Measurements from ENCODE around the gene SHB. TPM values are rescaled to one million over a fixed set of nuclear protein-coding genes. Genes with fewer than 3 reads are reported as not detected.
"Not testable (repeated sequence)": the region's sequence is repeated elsewhere in the genome, so short reads cannot be mapped to it uniquely, and the experiment has no call there.

SHB gene
- total RNA-seq, 2 experiments from 2014 or later, result 0.23 to 1.1 TPM

DNA sequence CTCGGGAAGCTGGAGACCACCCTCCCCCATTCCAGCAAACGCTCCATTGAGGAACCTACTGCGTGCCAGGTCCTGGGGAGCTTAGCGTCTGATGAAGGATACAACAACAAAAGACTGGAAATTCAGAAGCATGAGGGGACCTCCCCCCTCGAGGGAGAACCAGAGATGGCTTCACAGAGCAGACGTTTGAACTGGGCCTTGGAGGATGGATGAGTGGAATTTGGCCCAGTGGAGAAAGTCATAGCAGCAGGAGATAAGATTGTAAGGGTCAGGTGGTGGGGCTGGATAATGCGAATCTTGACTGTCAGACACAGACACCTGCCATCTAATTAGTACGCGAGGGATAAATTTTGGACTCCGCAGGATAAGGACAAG, 163.9 kb downstream of the SHB start:
- ATAC-seq (no peak), DNase-seq (no peak)
- CTCF ChIA-PET, result interaction anchor here (1.2 to 3.2 kb wide), 5 partner anchors 9 to 183 kb away, joined by 4 to 15 read pairs (median 7); partner anchors contain the start of gene SHB
- H3K27ac Mint-ChIP-seq, result peak overlapping the region; percentile 82
- H3K27me3 Mint-ChIP-seq, result no peaks in the 10 kb centered on the region
- H3K4me1 Mint-ChIP-seq, result peaks cover 22% of the 10 kb centered on the region
- no peaks in the 10 kb centered on the region for H3K9me3 Mint-ChIP-seq (ENCODE audit: low read depth)
- H3K4me3 Mint-ChIP-seq, result no peak overlapping the region
- peaks cover 2% of the 10 kb centered on the region for H3K36me3 Mint-ChIP-seq

GRCh38 chr9:37904445-37905130, 164.4 kb downstream of the SHB start:
- DNase-seq, result no peak
- H3K9me3 Mint-ChIP-seq (ENCODE audit: low read depth), result no peaks in the 10 kb centered on the region

DNA sequence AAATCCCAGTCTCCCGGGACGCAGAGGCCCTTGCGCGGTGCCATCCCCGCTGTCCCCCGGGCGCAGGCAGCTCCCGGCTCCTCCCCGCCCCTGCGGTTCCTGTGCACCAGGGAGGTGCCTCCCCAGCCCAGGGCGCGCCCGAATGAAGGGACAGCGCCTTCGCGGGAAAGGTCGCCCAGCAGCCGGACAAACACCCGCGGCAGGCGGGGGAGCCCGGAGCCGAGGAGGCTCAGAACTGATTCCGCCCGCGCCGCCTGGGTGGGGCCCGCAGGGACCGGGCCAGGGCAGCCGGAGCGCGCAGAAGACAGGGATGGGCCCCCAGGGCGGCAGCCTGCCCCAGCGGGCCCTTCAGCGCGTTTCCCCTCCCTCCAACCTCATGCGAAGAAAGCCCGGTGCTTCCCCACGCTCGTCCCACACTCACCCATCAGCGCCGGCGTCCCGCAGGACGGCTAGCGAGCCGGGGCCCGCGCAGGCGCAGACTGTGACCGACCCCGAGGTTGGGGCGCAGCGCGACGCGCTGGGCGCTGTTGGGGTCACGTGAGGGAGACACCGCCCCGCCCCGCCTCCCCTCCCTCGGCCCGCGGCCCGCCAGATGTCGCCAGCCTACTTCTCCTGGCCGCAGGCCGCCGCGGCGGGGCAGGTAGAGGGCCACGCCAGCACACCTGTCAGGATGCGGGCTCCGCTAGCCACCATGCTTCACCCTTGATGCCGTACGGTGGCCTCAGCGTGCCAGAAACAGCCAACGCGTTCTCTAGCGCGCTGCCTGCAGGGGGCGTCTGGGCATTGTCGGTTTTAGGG, 165.2 kb downstream of the SHB start, which contains the start of gene SLC25A51:
TSS of gene SLC25A51 (minus strand) at position 481 of the 798 bp plus-strand sequence. CDS start 15,577 bp downstream, outside the sequence.
- peak within 1 kb of the TSS; percentile 82 for H3K27ac Mint-ChIP-seq
- ATAC-seq, result peak; percentile 89
- peak; percentile 95 for DNase-seq
- H3K27me3 Mint-ChIP-seq, result no peaks in the 10 kb centered on the region
- peak within 1 kb of the TSS; percentile 79 for H3K4me3 Mint-ChIP-seq
- peaks cover 23% of the 10 kb centered on the region for H3K4me1 Mint-ChIP-seq
- peaks cover 10% of the 10 kb centered on the region for H3K36me3 Mint-ChIP-seq
- no peaks in the 10 kb centered on the region for H3K9me3 Mint-ChIP-seq (ENCODE audit: low read depth)
- CTCF ChIA-PET, result interaction anchor here (0.8 to 3.2 kb wide), 10 partner anchors 8 to 314 kb away, joined by 3 to 15 read pairs (median 5); partner anchors contain the start of gene SHB

More at GRCh38 chr9:37904445-37905130, 164.4 kb downstream of the SHB start:
- ATAC-seq, result no peak
- peak overlapping the region; percentile 79 for H3K4me3 Mint-ChIP-seq
- H3K27me3 Mint-ChIP-seq, result no peaks in the 10 kb centered on the region
- H3K4me1 Mint-ChIP-seq, result peaks cover 23% of the 10 kb centered on the region
- CTCF ChIA-PET, result interaction anchor here (1.2 to 3.2 kb wide), 5 partner anchors 9 to 183 kb away, joined by 4 to 15 read pairs (median 7); partner anchors contain the start of gene SHB
- peaks cover 3% of the 10 kb centered on the region for H3K36me3 Mint-ChIP-seq
- peak overlapping the region; percentile 82 for H3K27ac Mint-ChIP-seq

- Mint-ChIP-seq H3K27ac (peak overlapping the region; percentile 82), H3K4me3 (peak overlapping the region; percentile 79), H3K36me3 (peaks cover 11% of the 10 kb centered on the region), H3K27me3 (no peaks in the 10 kb centered on the region), H3K9me3 (ENCODE audit: low read depth) (no peaks in the 10 kb centered on the region), H3K4me1 (peaks cover 23% of the 10 kb centered on the region)
- CTCF ChIA-PET, result interaction anchor here (0.8 to 3.2 kb wide), 11 partner anchors 9 to 313 kb away, joined by 3 to 14 read pairs (median 4); partner anchors contain the start of gene SHB
- ATAC-seq (peak; percentile 10), DNase-seq (no peak)
Observed at GRCh38 chr9:37902796-37903646, 166.0 kb downstream of the SHB start.

DNA sequence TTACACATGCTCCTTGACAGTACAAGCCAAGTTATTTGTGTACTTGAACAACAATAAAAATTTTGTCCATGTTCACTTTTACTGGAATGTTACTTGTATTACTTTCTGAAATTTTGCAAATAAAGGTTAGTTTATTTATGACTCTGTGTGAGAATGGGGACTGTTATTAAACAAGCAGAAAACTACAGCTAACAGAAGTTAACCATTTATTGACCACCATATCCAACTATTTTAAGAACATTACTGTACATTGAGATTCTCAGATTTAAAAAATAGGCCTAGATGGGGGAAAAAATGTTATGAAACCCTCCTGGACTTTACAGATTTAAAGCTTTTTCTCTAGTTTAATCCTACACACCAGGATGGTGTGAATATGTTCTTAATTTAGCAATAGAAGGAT, 166.9 kb downstream of the SHB start:
- ATAC-seq (no peak), DNase-seq (no peak)
- Mint-ChIP-seq H3K27ac (no peak overlapping the region), H3K9me3 (ENCODE audit: low read depth) (no peaks in the 10 kb centered on the region), H3K27me3 (no peaks in the 10 kb centered on the region), H3K36me3 (peaks cover 16% of the 10 kb centered on the region), H3K4me3 (no peak overlapping the region), H3K4me1 (peaks cover 27% of the 10 kb centered on the region)
- CTCF ChIA-PET, result interaction anchor here (0.6 to 2.3 kb wide), 3 partner anchors 10 to 135 kb away, joined by 3 to 8 read pairs (median 3); no protein-coding TSS in a partner anchor

DNA sequence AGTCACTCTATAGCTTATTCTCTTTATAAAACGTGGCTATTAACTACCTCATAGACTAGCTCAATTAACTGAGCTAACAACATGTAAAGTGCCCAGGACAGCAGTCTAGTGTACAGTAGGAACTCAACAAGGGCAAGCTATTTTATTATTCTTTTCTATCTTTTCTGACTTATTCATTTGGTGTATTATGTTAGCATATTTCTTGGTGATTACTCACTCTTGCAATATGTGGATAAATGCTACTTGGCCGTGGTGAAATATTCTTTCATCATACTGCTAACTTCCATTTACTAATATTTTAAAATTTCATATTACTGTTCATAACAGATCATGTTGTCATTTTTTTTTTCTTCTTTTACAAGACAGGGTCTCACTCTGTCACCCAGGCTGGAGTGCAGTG, 170.0 kb downstream of the SHB start:
- Mint-ChIP-seq H3K4me1 (peaks cover 19% of the 10 kb centered on the region), H3K27ac (no peak overlapping the region), H3K9me3 (ENCODE audit: low read depth) (no peaks in the 10 kb centered on the region), H3K36me3 (peaks cover 30% of the 10 kb centered on the region), H3K27me3 (no peaks in the 10 kb centered on the region), H3K4me3 (no peak overlapping the region)
- DNase-seq (no peak), ATAC-seq (no peak)
- CTCF ChIA-PET, result interaction anchor here (0.8 to 1.8 kb wide), 2 partner anchors 15 to 261 kb away, joined by 3 to 6 read pairs; no protein-coding TSS in a partner anchor

- CTCF ChIA-PET, result interaction anchor here (0.9 to 1.8 kb wide), 2 partner anchors 16 to 113 kb away, joined by 3 to 6 read pairs; partner anchors contain the start of gene EXOSC3
- no peak overlapping the region for H3K27ac Mint-ChIP-seq
- no peak for ATAC-seq
- no peaks in the 10 kb centered on the region for H3K9me3 Mint-ChIP-seq (ENCODE audit: low read depth)
- no peak overlapping the region for H3K4me3 Mint-ChIP-seq
- H3K27me3 Mint-ChIP-seq, result no peaks in the 10 kb centered on the region
- H3K36me3 Mint-ChIP-seq, result peaks cover 38% of the 10 kb centered on the region
- no peak for DNase-seq
- peaks cover 15% of the 10 kb centered on the region for H3K4me1 Mint-ChIP-seq
Observed at GRCh38 chr9:37897665-37898064, 171.4 kb downstream of the SHB start.

DNA sequence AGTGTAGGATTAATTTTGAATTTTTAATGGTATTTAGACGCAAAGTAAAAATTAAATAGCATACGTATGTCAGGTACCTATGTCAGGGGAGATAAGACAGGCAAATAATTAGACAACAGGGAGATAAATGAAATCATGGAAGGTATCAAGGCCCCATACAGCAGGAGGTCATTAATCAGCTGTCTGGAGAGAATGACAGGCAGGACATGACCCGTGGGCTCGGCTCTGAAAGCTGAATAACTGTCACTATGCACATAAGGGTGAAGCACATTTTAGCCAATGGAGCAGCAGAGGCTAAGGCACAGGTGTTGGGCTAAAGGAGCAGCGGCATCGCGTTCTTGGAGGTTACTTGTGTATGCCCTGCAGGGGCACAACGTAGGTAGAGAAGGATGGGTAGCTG, 177.0 kb downstream of the SHB start:
- DNase-seq (no peak), ATAC-seq (no peak)
- Mint-ChIP-seq H3K4me3 (no peak overlapping the region), H3K27ac (no peak overlapping the region), H3K9me3 (ENCODE audit: low read depth) (no peaks in the 10 kb centered on the region), H3K27me3 (no peaks in the 10 kb centered on the region), H3K4me1 (no peaks in the 10 kb centered on the region), H3K36me3 (peaks cover 52% of the 10 kb centered on the region)
- CTCF ChIA-PET, result interaction anchor here (1.0 kb wide), 1 partner anchor 13 kb away, joined by 4 read pairs; no protein-coding TSS in a partner anchor

GRCh38 chr9:37891042-37891441, 178.0 kb downstream of the SHB start:
- H3K27ac Mint-ChIP-seq; ATAC-seq; DNase-seq; H3K4me1 Mint-ChIP-seq; H3K9me3 Mint-ChIP-seq (ENCODE audit: low read depth); H3K27me3 Mint-ChIP-seq; CTCF ChIA-PET; H3K4me3 Mint-ChIP-seq: not testable (repeated sequence)
- H3K36me3 Mint-ChIP-seq, result peaks cover 50% of the 10 kb centered on the region

DNA sequence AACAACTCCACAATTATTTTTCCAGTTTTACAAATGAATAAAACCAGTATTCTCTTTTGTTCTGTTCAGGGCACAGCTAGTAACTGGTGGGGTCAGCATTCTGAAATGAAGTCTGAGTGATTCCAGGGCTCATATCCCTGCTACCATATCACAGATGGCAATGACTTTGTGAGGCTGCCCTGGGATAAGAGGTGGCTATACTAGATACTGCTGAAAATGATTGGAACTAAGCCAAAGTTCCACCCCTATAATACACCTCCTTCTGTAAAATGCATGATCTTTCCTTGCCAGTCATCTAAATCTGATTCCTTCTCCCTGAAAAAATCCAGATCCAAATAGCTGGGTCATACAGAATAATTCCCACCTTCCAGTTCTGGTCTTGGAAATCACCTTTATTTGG, 179.5 kb downstream of the SHB start:
- no peak for DNase-seq
- Mint-ChIP-seq H3K36me3 (peaks cover 51% of the 10 kb centered on the region), H3K27me3 (no peaks in the 10 kb centered on the region), H3K4me1 (peaks cover 14% of the 10 kb centered on the region), H3K27ac (no peak overlapping the region), H3K4me3 (no peak overlapping the region), H3K9me3 (ENCODE audit: low read depth) (no peaks in the 10 kb centered on the region)
- CTCF ChIA-PET, result no interaction called here
- no peak for ATAC-seq

GRCh38 chr9:37887977-37888583, 180.9 kb downstream of the SHB start:
- CTCF ChIA-PET; H3K9me3 Mint-ChIP-seq (ENCODE audit: low read depth); H3K27me3 Mint-ChIP-seq; H3K27ac Mint-ChIP-seq; H3K4me3 Mint-ChIP-seq; DNase-seq; ATAC-seq: not testable (repeated sequence)
- peaks cover 42% of the 10 kb centered on the region for H3K36me3 Mint-ChIP-seq
- peaks cover 15% of the 10 kb centered on the region for H3K4me1 Mint-ChIP-seq

DNA sequence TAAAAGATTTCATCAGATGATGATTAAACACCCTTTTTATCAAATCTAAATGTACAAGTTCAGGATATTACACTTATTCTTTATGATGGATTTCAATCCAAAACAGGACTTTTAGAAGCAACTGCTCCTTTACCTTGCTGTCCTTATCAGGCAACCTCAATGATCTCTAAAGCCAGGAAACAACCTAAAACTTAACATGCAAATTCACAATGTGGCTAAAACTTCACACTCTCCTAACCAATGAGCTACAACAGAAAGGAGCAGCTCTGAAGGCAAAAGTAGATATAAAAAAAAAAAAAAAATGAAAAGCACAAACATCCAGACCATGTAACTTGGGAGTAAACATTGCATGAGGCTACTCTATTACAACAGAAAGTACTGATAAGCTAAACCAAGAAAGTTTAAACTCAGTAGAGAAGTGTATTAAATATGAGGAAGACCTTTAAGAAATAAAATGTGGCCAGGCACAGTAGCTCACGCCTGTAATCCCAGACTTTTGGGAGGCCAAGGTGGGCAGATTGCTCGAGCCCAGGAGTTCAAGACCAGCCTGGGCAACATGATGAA, 188.0 kb downstream of the SHB start:
- no peak for ATAC-seq
- no peak overlapping the region for H3K27ac Mint-ChIP-seq
- H3K27me3 Mint-ChIP-seq, result no peaks in the 10 kb centered on the region
- CTCF ChIA-PET, result no interaction called here
- H3K4me1 Mint-ChIP-seq, result peaks cover 13% of the 10 kb centered on the region
- H3K9me3 Mint-ChIP-seq (ENCODE audit: low read depth), result peaks cover 5% of the 10 kb centered on the region
- H3K4me3 Mint-ChIP-seq, result no peak overlapping the region
- H3K36me3 Mint-ChIP-seq, result peaks cover 39% of the 10 kb centered on the region
- no peak for DNase-seq
